K562 (cell line): ENCODE measurements around the gene GABRR2. TPM values are rescaled to one million over a fixed set of nuclear protein-coding genes. Genes with fewer than 3 reads are reported as not detected.

Experiments
- AFF1 ChIP-seq, 2 experiments: fragments of 450-650 bp; IDR thresholded peaks; 2 replicates each; pipeline ENCODE4 v1.6.1; 2018; ENCODE audit warnings: mild to moderate bottlenecking in 2 of 2, low read depth in 1 of 2; ENCODE audit not compliant: partially characterized antibody in 2 of 2
- ATF1 ChIP-seq, 2 experiments: fragments of 450-650 bp in 1 of 2; IDR thresholded peaks; 2 replicates each; pipeline ENCODE4 v1.6.1; 2016; ENCODE audit warnings: missing compliant biosample characterization in 1 of 2, missing genetic modification characterization in 1 of 2
- FOXM1 ChIP-seq, 2 experiments: fragments of 450-650 bp in 1 of 2; sonication (generic) in 1 of 2; formaldehyde crosslinking in 1 of 2; IDR thresholded peaks; 2 replicates each; pipeline versions ENCODE4 v1.6.1 to v1.9.0; 2017 to 2022; ENCODE audit warnings: low read depth in 2 of 2, mild to moderate bottlenecking in 2 of 2, missing genetic modification reagents in 1 of 2, moderate library complexity in 1 of 2
- TAF15 ChIP-seq: fragments of 200-400 bp; formaldehyde crosslinking; IDR thresholded peaks from 2 replicates; pipeline ENCODE4 v1.6.1; 2017; ENCODE audit warnings: mild to moderate bottlenecking, low read depth, low read length, moderate library complexity
- polyA plus RNA-seq, 8 experiments: library from polyadenylated mRNA; depleted of rRNA in 4 of 8; stranded (reverse) in 5 of 8; unstranded in 3 of 8; fragments of >200 nt; fragmentation: Nextera tagmentation in 2 of 8; fragmentation: Illumina TruSeq in 1 of 8; extraction: Ambion mirVana in 2 of 8; extraction: Trizol in 1 of 8; gene quantifications; 2 replicates each; pipeline versions ENCODE4 v1.2.1 to v1.2.3, GENCODE V29; 2011 to 2014; ENCODE audit warnings: inconsistent platforms in 1 of 8, missing spikeins in 1 of 8
- total RNA-seq, 7 experiments: library from RNA; depleted of rRNA in 6 of 7; stranded (reverse); fragments of >200 nt in 6 of 7; fragmentation: Illumina TruSeq in 2 of 7; extraction: Trizol in 2 of 7; gene quantifications; 2 replicates each; pipeline versions ENCODE4 v1.2.1 to v1.2.3, GENCODE V29; 2011 to 2021; ENCODE audit warnings: low replicate concordance in 1 of 7

The GABRR2 gene
- total and polyA plus RNA-seq, 9 of the 15 experiments (the other 6 are each of a cell fraction or from before 2014, with no cell fraction given), result 0.09 to 0.13 (median 0.10) TPM; not detected in 6

GRCh38 chr6:89302195-89302770, 12.8 kb downstream of the GABRR2 start (continued):
- TF ChIP-seq AFF1 (IDR thresholded peaks at IDR 0.05; ENCODE audit: low read depth in 1 of 2, partially characterized antibody in 2 of 2) (no peak), FOXM1 (IDR thresholded peaks at IDR 0.05; ENCODE audit: low read depth) (no peak), FOXM1 (CRISPR knock-in tag; IDR thresholded peaks at IDR 0.05; ENCODE audit: low read depth) (no peak), ATF1 (CRISPR knock-in tag; IDR thresholded peaks at IDR 0.05) (no peak), ATF1 (tag; IDR thresholded peaks at IDR 0.05) (peak; percentile 67), TAF15 (no peak)
